HEK293 (cell line): ENCODE data around the gene SSBP3.

Experiments used
- CTCF ChIA-PET: fragments of 350-600 bp; formaldehyde crosslinking; extraction: SDS; loops from one replicate; lab custom pipeline; 2021; ENCODE audit warnings: antibody characterized with exemption; lab: Yijun Ruan, JAX
- POLR2A ChIA-PET: fragments of 300-600 bp; formaldehyde crosslinking; extraction: SDS; loops from one replicate; lab custom pipeline; 2020; ENCODE audit warnings: antibody characterized with exemption, inconsistent platforms; lab: Yijun Ruan, JAX
- H3K27ac ChIP-seq: fragments of 200-500 bp; sonication (Bioruptor generic); 2 replicates; pipeline ENCODE4 v1.5.1; 2014; ENCODE audit warnings: low read depth, low read length, control low read depth, inconsistent platforms; ENCODE audit errors: extremely low read depth
- H3K36me3 ChIP-seq, 2 experiments: fragments of 200-500 bp in 1 of 2; sonication (Bioruptor generic) in 1 of 2; 1 replicate in 1 of 2; 2 replicates in 1 of 2; pipeline ENCODE4 v1.5.1; 2014 to 2017; ENCODE audit warnings: inconsistent platforms in 2 of 2, low read length in 2 of 2; ENCODE audit not compliant: control insufficient read depth in 2 of 2, insufficient read depth in 1 of 2
- H3K4me1 ChIP-seq: fragments of 200-500 bp; sonication (Bioruptor generic); 2 replicates; pipeline ENCODE4 v1.5.1; 2014; ENCODE audit warnings: mild to moderate bottlenecking, low read length, inconsistent platforms; ENCODE audit not compliant: control insufficient read depth, insufficient read depth
- H3K4me3 ChIP-seq: 2 replicates; pipeline ENCODE4 v1.5.1; 2011; ENCODE audit warnings: low read depth, mild to moderate bottlenecking, control low read depth, low read length, moderate library complexity
- H3K9me3 ChIP-seq: fragments of 200-500 bp; sonication (Bioruptor generic); 2 replicates; pipeline ENCODE4 v1.5.1; 2014; ENCODE audit warnings: low read depth, low read length, inconsistent platforms; ENCODE audit not compliant: control insufficient read depth, insufficient read depth
- AEBP2 ChIP-seq: fragments of 450-650 bp; formaldehyde crosslinking; IDR thresholded peaks from 2 replicates; pipeline ENCODE4 v1.5.1; 2016; ENCODE audit warnings: missing biosample characterization, missing genetic modification characterization, borderline replicate concordance
- BCL6B ChIP-seq: fragments of 450-650 bp; formaldehyde crosslinking; IDR thresholded peaks from 2 replicates; pipeline ENCODE4 v1.5.1; 2017; ENCODE audit warnings: missing biosample characterization, missing genetic modification characterization
- GLIS1 ChIP-seq: fragments of 450-650 bp; formaldehyde crosslinking; IDR thresholded peaks from 2 replicates; pipeline ENCODE4 v1.5.1; 2016; ENCODE audit warnings: missing biosample characterization, missing genetic modification characterization
- HIC1 ChIP-seq: fragments of 450-650 bp; formaldehyde crosslinking; IDR thresholded peaks from 2 replicates; pipeline ENCODE4 v1.5.1; 2016; ENCODE audit warnings: missing biosample characterization, missing genetic modification characterization
- HOXA7 ChIP-seq: sonication (generic); formaldehyde crosslinking; IDR thresholded peaks from 2 replicates; pipeline ENCODE4 v1.8.1; 2022; ENCODE audit warnings: missing genetic modification reagents, borderline replicate concordance
- RBAK ChIP-seq: fragments of 450-650 bp; formaldehyde crosslinking; IDR thresholded peaks from 2 replicates; pipeline ENCODE4 v1.5.1; 2016; ENCODE audit warnings: missing biosample characterization, missing genetic modification characterization
- SCRT1 ChIP-seq: fragments of 450-650 bp; formaldehyde crosslinking; IDR thresholded peaks from 2 replicates; pipeline ENCODE4 v1.5.1; 2016; ENCODE audit warnings: missing biosample characterization, missing genetic modification characterization, borderline replicate concordance
- SCRT2 ChIP-seq: fragments of 450-650 bp; formaldehyde crosslinking; IDR thresholded peaks from 2 replicates; pipeline ENCODE4 v1.5.1; 2016; ENCODE audit warnings: missing biosample characterization, missing genetic modification characterization
- SETDB1 ChIP-seq: IDR thresholded peaks from one replicate; pipeline ENCODE4 v1.6.1; 2017; ENCODE audit warnings: mild to moderate bottlenecking, low read length, moderate library complexity, mixed read lengths; ENCODE audit not compliant: insufficient read length
- ZFHX2 ChIP-seq: fragments of 450-650 bp; formaldehyde crosslinking; conservative IDR thresholded peaks from 2 replicates; pipeline ENCODE4 v1.5.1; 2016; ENCODE audit warnings: missing biosample characterization, missing genetic modification characterization
- ZNF112 ChIP-seq: fragments of 450-650 bp; formaldehyde crosslinking; IDR thresholded peaks from 2 replicates; pipeline ENCODE4 v1.5.0; 2017; ENCODE audit warnings: missing biosample characterization, missing genetic modification characterization
- ZNF155 ChIP-seq: fragments of 450-650 bp; formaldehyde crosslinking; IDR thresholded peaks from 2 replicates; pipeline ENCODE4 v1.5.1; 2016; ENCODE audit warnings: missing biosample characterization, missing genetic modification characterization
- ZNF16 ChIP-seq: fragments of 450-650 bp; formaldehyde crosslinking; IDR thresholded peaks from 2 replicates; pipeline ENCODE4 v1.5.1; 2016; ENCODE audit warnings: low read depth, missing biosample characterization, missing genetic modification characterization
- ZNF211 ChIP-seq: fragments of 450-650 bp; formaldehyde crosslinking; IDR thresholded peaks from 2 replicates; pipeline ENCODE4 v1.5.1; 2016; ENCODE audit warnings: low read depth, missing biosample characterization, missing genetic modification characterization
- ZNF274 ChIP-seq, 2 experiments: fragments of 200-500 bp in 1 of 2; fragments of 450-650 bp in 1 of 2; sonication (Bioruptor generic) in 1 of 2; formaldehyde crosslinking in 1 of 2; IDR thresholded peaks; 2 replicates each; pipeline versions ENCODE4 v1.5.1 to v1.6.1; 2014 to 2016; ENCODE audit warnings: borderline replicate concordance in 1 of 2, inconsistent platforms in 1 of 2, low read length in 1 of 2, missing biosample characterization in 1 of 2, missing genetic modification characterization in 1 of 2
- ZNF350 ChIP-seq: fragments of 450-650 bp; formaldehyde crosslinking; IDR thresholded peaks from 2 replicates; pipeline ENCODE4 v1.5.0; 2017; ENCODE audit warnings: missing biosample characterization, mild to moderate bottlenecking, missing genetic modification characterization
- ZNF514 ChIP-seq: fragments of 450-650 bp; formaldehyde crosslinking; IDR thresholded peaks from 2 replicates; pipeline ENCODE4 v1.5.1; 2016; ENCODE audit warnings: missing biosample characterization, missing genetic modification characterization
- ZNF521 ChIP-seq: fragments of 450-650 bp; formaldehyde crosslinking; IDR thresholded peaks from 2 replicates; pipeline ENCODE4 v1.5.1; 2017; ENCODE audit warnings: missing biosample characterization, mild to moderate bottlenecking, missing genetic modification characterization
- ZNF558 ChIP-seq: fragments of 450-650 bp; formaldehyde crosslinking; IDR thresholded peaks from 2 replicates; pipeline ENCODE4 v1.5.1; 2016; ENCODE audit warnings: missing biosample characterization, missing genetic modification characterization
- ZNF600 ChIP-seq: fragments of 450-650 bp; formaldehyde crosslinking; IDR thresholded peaks from 2 replicates; pipeline ENCODE4 v1.5.1; 2016; ENCODE audit warnings: missing biosample characterization, missing genetic modification characterization
- TF ChIP-seq, protein P1 (sequence below): IDR thresholded peaks from 2 replicates; pipeline ENCODE4 v1.6.1; 2011; ENCODE audit warnings: mild to moderate bottlenecking, low read depth, low read length, borderline replicate concordance
- TF ChIP-seq, protein P2 (sequence below): fragments of 450-650 bp; formaldehyde crosslinking; IDR thresholded peaks from 2 replicates; pipeline ENCODE4 v1.5.1; 2017; ENCODE audit warnings: missing biosample characterization, missing genetic modification characterization

Gene SSBP3

DNA sequence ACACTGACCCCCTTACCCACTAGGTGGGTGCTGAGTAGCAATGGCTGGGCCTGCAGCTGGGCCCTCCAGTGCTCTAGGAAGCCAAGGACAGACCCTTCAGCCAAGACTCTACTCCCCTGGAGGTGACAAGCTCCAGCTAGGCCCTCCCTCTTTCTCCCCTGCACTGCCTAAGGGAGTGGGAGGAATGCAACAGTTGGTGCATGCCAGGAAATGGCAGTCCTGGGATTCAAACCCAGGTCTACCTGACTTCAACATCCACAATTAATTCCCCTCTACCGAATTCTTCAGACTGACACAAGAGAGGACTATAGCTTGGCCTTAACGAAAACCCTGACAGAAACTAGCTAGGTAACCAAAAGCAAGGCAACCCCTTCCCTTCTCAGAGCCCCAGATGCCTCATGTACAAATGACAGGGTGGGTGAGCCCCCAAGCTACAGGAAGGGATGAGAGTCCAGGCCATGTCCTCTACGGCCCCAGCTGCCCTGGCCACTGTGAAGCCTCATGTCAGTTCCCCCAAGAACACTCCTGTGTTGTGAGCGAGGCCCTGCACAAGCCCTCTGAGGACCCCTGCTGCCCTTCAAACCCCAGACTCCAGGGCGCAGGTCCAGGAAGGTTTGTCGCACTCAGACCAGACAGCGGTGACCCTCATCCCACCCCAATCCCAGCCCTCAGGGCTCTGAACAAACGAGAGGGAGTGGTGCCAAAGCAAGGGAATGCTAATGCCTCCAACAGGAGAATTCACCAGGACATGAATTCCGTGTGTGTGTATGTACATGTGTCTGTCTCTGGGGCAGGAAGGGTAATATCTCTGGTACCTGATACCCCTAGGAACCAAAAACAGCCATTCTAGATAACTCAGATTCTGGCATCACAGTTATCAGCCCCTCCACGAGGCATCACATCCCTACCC is 113.9 kb downstream of the SSBP3 start:
- H3K4me3 ChIP-seq: no peak overlapping the region
- H3K9me3 ChIP-seq: no peaks in the 10 kb centered on the region
- H3K27ac ChIP-seq: no peak overlapping the region
- TF ChIP-seq GLIS1 (tag by site-specific recombination) (peak; percentile 54), ZFHX2 (0 out of 2 replicates have a peak, but pooled peaks have one; percentile 19), ZNF521 (no peak), SCRT1 (tag by site-specific recombination) (peak; percentile 69; the same call in 1 of the 2 replicates), SCRT2 (tag by site-specific recombination) (peak; percentile 84)
- TF ChIP-seq, protein P1, sequence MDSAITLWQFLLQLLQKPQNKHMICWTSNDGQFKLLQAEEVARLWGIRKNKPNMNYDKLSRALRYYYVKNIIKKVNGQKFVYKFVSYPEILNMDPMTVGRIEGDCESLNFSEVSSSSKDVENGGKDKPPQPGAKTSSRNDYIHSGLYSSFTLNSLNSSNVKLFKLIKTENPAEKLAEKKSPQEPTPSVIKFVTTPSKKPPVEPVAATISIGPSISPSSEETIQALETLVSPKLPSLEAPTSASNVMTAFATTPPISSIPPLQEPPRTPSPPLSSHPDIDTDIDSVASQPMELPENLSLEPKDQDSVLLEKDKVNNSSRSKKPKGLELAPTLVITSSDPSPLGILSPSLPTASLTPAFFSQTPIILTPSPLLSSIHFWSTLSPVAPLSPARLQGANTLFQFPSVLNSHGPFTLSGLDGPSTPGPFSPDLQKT: no peak
- TF ChIP-seq, all 188 proteins: peak for 4
- POLR2A ChIA-PET: interaction anchor here (0.6 kb wide), 1 partner anchor 67 kb away, joined by 3 read pairs; no protein-coding TSS in a partner anchor
- CTCF ChIA-PET: interaction anchor here (0.6 to 1.1 kb wide), 2 partner anchors 18 to 197 kb away, joined by 3 read pairs; no protein-coding TSS in a partner anchor
- Histone ChIP-seq H3K4me1 (peaks cover 6% of the 10 kb centered on the region; the same call in 1 of the 2 replicates), H3K36me3 (no peaks in the 10 kb centered on the region)

DNA sequence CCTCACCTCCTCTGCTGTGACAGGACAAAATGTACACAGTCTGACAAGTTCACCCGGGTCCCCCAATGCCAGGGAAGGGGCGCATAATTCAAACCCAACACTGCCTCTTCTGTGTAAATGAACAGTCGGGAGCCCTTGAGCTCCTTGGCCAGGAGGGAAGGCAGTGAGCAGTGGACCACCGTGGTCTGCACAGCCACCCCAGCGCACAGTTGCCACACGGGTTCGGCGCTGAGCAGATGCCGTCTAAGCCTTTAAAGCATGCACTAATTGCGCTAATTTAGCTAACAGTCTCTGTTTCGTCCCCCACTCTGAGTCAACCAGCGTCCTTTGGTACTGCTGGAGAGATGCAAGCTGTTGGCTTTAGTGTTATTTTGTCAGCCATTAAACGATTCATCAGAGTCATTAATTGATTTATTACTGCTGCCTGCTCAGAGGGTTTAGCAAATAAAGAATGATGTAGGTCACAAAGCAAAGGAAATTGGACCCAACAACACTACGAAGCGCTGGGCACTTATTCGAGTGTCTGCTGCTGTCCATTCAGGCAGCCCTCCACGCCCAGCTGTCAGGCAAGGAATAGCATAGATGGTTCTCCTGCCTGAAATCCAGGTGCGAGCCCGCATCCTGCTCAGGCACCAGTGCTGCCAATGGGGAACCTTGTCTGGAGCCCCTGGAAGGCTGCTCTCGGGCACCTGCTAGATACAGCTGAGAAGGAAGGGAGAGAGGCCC is 114.8 kb downstream of the SSBP3 start:
- peaks cover 10% of the 10 kb centered on the region for H3K4me1 ChIP-seq
- POLR2A ChIA-PET: interaction anchor here (0.6 kb wide), 2 partner anchors 25 to 68 kb away, joined by 3 read pairs; no protein-coding TSS in a partner anchor
- TF ChIP-seq ZFHX2 (no peak), ZNF274 (IDR thresholded peaks at IDR 0.05; ENCODE audit: low read length) (no peak), ZNF274 (tag by site-specific recombination; IDR thresholded peaks at IDR 0.05; ENCODE audit: borderline replicate concordance) (no peak), ZNF155 (tag by site-specific recombination) (no peak), ZNF558 (tag by site-specific recombination) (no peak), ZNF211 (tag by site-specific recombination) (no peak), ZNF112 (no peak), AEBP2 (no peak), ZNF600 (tag by site-specific recombination) (no peak), ZNF521 (no peak), BCL6B (tag by site-specific recombination) (no peak), ZNF350 (tag by site-specific recombination) (no peak), RBAK (tag by site-specific recombination) (no peak), HOXA7 (CRISPR knock-in tag) (no peak), SETDB1 (no peak), ZNF16 (tag by site-specific recombination) (no peak), ZNF514 (tag by site-specific recombination) (no peak), HIC1 (tag by site-specific recombination) (no peak)
- TF ChIP-seq, protein P2, sequence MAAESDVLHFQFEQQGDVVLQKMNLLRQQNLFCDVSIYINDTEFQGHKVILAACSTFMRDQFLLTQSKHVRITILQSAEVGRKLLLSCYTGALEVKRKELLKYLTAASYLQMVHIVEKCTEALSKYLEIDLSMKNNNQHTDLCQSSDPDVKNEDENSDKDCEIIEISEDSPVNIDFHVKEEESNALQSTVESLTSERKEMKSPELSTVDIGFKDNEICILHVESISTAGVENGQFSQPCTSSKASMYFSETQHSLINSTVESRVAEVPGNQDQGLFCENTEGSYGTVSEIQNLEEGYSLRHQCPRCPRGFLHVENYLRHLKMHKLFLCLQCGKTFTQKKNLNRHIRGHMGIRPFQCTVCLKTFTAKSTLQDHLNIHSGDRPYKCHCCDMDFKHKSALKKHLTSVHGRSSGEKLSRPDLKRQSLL (tag by site-specific recombination): no peak
- TF ChIP-seq, all 188 proteins: peak for 0
- Histone ChIP-seq H3K36me3 (no peaks in the 10 kb centered on the region), H3K4me3 (no peak overlapping the region), H3K9me3 (no peaks in the 10 kb centered on the region), H3K27ac (no peak overlapping the region)
- CTCF ChIA-PET: interaction anchor here (1.1 kb wide), 1 partner anchor 198 kb away, joined by 3 read pairs; no protein-coding TSS in a partner anchor
